OCI-LY3 (cell line): ENCODE measurements around the gene PEX7.

ENCODE experiments used
- H2AFZ ChIP-seq: fragments of 200-600, 300-600 bp; shearing (Covaris generic); 2 replicates; pipeline ENCODE4 v1.6.0; 2014; ENCODE audit warnings: antibody characterized with exemption, low read depth, low read length
- H3K27ac ChIP-seq: fragments of 200-600, 300-600 bp; sonication (generic); 2 replicates; pipeline ENCODE4 v1.5.1; 2014; ENCODE audit warnings: mild to moderate bottlenecking, low read length, moderate library complexity, mixed read lengths
- H3K27me3 ChIP-seq: fragments of 200-600, 300-600 bp; sonication (generic); 2 replicates; pipeline ENCODE4 v1.6.1; 2014; ENCODE audit warnings: low read depth, low read length, mixed read lengths
- H3K36me3 ChIP-seq: fragments of 200-600, 300-600 bp; sonication (generic); replicated peaks from 2 replicates; pipeline ENCODE3; 2014; ENCODE audit warnings: low read depth, low read length, mixed read lengths
- H3K4me1 ChIP-seq: fragments of 300-600, 200-600 bp; sonication (generic); 2 replicates; pipeline ENCODE4 v1.6.1; 2014; ENCODE audit warnings: low read length, mixed read lengths
- H3K4me2 ChIP-seq: fragments of 200-600, 300-600 bp; sonication (generic); 2 replicates; pipeline ENCODE4 v1.6.1; 2014; ENCODE audit warnings: low read length, mixed read lengths
- H3K4me3 ChIP-seq: fragments of 300-600, 200-600 bp; sonication (generic); 2 replicates; pipeline ENCODE4 v1.5.1; 2014; ENCODE audit warnings: antibody characterized with exemption, mild to moderate bottlenecking, low read length, moderate library complexity
- H3K79me2 ChIP-seq: fragments of 300-600, 200-600 bp; shearing (Covaris generic); 2 replicates; pipeline ENCODE4 v1.6.1; 2014; ENCODE audit warnings: mild to moderate bottlenecking, low read length, mixed read lengths
- H3K9ac ChIP-seq: fragments of 300-600, 200-600 bp; shearing (Covaris generic); 2 replicates; pipeline ENCODE4 v1.6.0; 2014; ENCODE audit warnings: mild to moderate bottlenecking, low read length, moderate library complexity
- H3K9me3 ChIP-seq: fragments of 200-600, 300-600 bp; shearing (Covaris generic); 2 replicates; pipeline ENCODE4 v1.6.1; 2014; ENCODE audit warnings: low read length, mixed read lengths; ENCODE audit not compliant: insufficient read depth
- H4K20me1 ChIP-seq: fragments of 200-600, 300-600 bp; sonication (generic); 2 replicates; pipeline ENCODE4 v1.6.1; 2016; ENCODE audit warnings: low read length, mixed read lengths; ENCODE audit not compliant: insufficient read depth
- EZH2phosphoT487 ChIP-seq: fragments of 200-600 bp; shearing (Covaris generic); IDR thresholded peaks from 2 replicates; pipeline ENCODE4 v1.6.1; 2018; ENCODE audit warnings: antibody characterized with exemption, mixed run types, low read depth
- TF ChIP-seq, protein P1 (sequence below): fragments of 200-600, 300-600 bp; sonication (generic); IDR thresholded peaks from 2 replicates; pipeline ENCODE4 v1.5.1; 2014; ENCODE audit warnings: antibody characterized with exemption, low read length, low read depth

Gene PEX7

DNA sequence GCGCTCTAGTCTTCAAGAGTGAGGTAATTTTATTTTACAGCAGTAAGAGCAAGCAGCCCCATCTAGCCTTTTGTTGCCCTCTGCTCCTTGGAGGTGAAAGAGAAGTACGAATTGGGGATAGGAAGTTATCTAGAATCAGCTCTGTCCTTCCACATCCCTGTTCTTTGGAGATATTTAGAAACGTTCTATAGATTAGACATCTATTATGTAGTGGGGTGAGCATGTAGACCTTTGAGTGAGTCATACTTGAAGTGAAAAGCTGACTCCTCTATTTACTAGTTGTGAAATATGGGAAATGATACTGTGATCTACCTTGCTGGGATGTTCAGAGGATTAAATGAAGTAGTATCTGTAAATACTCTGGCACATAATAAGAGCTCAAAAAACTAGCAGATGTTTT is 63.7 kb downstream of the PEX7 start:
- TF ChIP-seq EZH2phosphoT487 = no peak
- TF ChIP-seq, protein P1, sequence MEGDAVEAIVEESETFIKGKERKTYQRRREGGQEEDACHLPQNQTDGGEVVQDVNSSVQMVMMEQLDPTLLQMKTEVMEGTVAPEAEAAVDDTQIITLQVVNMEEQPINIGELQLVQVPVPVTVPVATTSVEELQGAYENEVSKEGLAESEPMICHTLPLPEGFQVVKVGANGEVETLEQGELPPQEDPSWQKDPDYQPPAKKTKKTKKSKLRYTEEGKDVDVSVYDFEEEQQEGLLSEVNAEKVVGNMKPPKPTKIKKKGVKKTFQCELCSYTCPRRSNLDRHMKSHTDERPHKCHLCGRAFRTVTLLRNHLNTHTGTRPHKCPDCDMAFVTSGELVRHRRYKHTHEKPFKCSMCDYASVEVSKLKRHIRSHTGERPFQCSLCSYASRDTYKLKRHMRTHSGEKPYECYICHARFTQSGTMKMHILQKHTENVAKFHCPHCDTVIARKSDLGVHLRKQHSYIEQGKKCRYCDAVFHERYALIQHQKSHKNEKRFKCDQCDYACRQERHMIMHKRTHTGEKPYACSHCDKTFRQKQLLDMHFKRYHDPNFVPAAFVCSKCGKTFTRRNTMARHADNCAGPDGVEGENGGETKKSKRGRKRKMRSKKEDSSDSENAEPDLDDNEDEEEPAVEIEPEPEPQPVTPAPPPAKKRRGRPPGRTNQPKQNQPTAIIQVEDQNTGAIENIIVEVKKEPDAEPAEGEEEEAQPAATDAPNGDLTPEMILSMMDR = no peak
- Histone ChIP-seq H3K4me2 (0 out of 2 replicates have a peak overlapping the region, but pooled peaks have one; percentile 3), H4K20me1 (no peaks in the 10 kb centered on the region), H3K36me3 (no peaks in the 10 kb centered on the region), H3K4me3 (no peak overlapping the region), H3K27ac (no peak overlapping the region), H3K4me1 (peaks cover 11% of the 10 kb centered on the region), H2AFZ (no peak overlapping the region), H3K9ac (no peak overlapping the region), H3K9me3 (no peaks in the 10 kb centered on the region), H3K79me2 (no peaks in the 10 kb centered on the region), H3K27me3 (no peaks in the 10 kb centered on the region)

DNA sequence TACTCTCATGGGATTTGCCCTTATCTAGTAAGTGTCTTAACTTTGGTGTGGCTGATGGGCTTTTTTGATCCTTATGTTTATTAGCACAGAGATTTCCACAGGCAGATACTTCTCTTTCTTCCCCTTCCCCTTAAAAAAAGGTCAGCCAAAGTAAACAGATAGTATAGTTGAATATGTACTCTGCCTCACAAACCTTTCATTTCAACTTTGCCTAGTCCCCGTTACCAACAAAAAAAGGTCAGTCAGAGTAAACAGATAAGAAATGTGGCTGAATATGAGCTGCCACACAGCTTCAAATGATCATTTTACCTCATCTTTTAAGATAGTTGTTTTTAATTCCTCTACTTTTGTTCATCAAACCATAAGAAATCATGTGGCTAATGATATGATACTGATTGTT is 65.6 kb downstream of the PEX7 start:
- Histone ChIP-seq H4K20me1 (no peaks in the 10 kb centered on the region), H3K9me3 (no peaks in the 10 kb centered on the region), H2AFZ (no peak overlapping the region), H3K9ac (no peak overlapping the region), H3K27ac (no peak overlapping the region), H3K4me2 (no peak overlapping the region), H3K27me3 (no peaks in the 10 kb centered on the region), H3K4me1 (peaks cover 11% of the 10 kb centered on the region), H3K79me2 (no peaks in the 10 kb centered on the region), H3K4me3 (no peak overlapping the region), H3K36me3 (no peaks in the 10 kb centered on the region)
- TF ChIP-seq, protein P1 = no peak
- TF ChIP-seq EZH2phosphoT487 = no peak

DNA sequence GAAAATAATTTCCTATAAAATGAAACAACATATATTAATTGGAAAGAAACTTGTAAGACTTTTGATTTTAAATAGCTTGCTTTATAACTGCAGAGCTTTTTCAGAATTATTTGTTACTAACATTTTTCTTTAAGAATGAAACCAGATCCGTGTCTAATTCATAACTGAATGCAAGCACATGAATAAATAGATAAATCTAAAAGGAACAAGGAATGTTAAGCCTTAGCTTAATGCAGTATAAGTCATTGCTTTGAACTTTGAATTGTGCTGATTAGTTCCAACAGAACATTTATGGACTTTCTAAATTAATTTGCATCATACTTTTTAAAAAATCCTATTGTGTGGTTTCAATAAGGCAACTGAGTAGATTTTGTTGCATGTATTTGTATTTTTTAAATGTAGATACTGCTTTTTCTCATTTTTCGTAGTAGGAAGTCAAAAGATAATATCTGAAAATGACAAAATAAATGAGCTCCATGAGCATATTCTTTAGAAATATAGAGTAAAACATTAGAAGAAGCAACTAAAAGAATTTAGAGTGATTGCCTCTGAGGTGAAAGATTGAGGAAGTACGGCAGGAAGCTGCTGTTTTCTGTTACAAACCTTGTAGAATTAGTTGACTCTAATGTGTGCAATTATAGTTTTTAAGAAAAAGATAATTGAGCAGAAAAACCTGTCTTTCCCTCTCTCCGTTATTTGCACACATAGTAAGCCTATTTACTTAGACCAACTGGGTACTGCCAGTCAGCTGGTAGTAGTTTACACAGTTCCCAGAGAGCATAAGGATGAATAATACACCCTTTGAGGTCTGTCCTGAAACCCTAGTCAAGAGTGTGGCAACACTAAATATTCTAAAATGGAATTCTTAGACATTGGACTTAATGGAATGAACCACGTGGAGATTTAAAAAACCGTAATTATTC is 67.1 kb downstream of the PEX7 start:
- Histone ChIP-seq H3K9ac (no peak overlapping the region), H3K4me1 (peaks cover 11% of the 10 kb centered on the region), H3K79me2 (no peaks in the 10 kb centered on the region), H3K27ac (no peak overlapping the region), H3K4me2 (no peak overlapping the region), H3K9me3 (no peaks in the 10 kb centered on the region), H2AFZ (no peak overlapping the region), H4K20me1 (no peaks in the 10 kb centered on the region), H3K36me3 (no peaks in the 10 kb centered on the region), H3K27me3 (no peaks in the 10 kb centered on the region), H3K4me3 (no peak overlapping the region)
- TF ChIP-seq EZH2phosphoT487 = no peak
- TF ChIP-seq, protein P1 = no peak

DNA sequence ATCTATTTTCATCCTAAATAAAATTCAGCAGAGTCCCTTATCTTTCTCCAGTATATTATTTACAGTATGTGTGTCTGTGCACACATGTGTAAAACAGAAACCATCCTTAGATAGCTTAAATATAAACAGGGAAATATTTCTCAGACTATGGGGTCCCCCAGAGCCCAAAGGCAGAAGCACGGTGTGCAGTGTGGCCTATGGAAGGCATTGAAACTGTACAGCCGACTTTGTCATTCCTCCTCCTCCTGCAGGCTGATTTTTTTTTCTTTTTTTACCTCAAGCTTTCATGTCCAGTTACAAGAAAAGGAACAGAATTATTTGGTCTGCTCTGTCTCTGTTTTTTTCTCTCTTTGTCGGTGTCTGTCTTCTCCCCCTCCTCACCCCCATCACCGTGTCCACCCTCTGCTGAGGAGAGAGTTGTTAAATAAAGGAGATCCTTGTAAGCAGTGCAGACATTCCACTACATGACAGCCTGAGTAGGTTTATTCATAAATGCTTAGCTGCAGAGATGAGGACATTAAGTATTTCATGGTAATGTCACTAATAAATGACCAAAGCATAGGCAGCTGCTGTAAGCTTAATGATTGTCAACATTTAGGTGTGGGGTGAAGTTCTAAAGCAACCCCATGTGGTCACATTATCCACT is 67.9 kb downstream of the PEX7 start:
- TF ChIP-seq, protein P1 = no peak
- TF ChIP-seq EZH2phosphoT487 = no peak
- H3K36me3 ChIP-seq = no peaks in the 10 kb centered on the region
- H3K9ac ChIP-seq = no peak overlapping the region
- H3K4me1 ChIP-seq = peaks cover 11% of the 10 kb centered on the region
- H3K27ac ChIP-seq = no peak overlapping the region
- no peaks in the 10 kb centered on the region for H3K9me3 ChIP-seq
- no peak overlapping the region for H3K4me3 ChIP-seq
- H3K27me3 ChIP-seq = no peaks in the 10 kb centered on the region
- no peaks in the 10 kb centered on the region for H4K20me1 ChIP-seq
- no peak overlapping the region for H2AFZ ChIP-seq
- H3K4me2 ChIP-seq = no peak overlapping the region
- H3K79me2 ChIP-seq = no peaks in the 10 kb centered on the region
